ENCODE measurements around the gene CNTNAP2. TPM values are rescaled to one million over a fixed set of nuclear protein-coding genes. Genes with fewer than 3 reads are reported as not detected.

CNTNAP2 gene
- total RNA-seq, 6 experiments from 2014 or later, result 1.8 to 8.1 (median 3.9) TPM

GRCh38 chr7:146865696-146866095 is 749.1 kb downstream of the CNTNAP2 start:
- DNase-seq, result no peak
- H3K27ac ChIP-seq, result no peak overlapping the region
- H3K4me3 ChIP-seq, result no peak overlapping the region
- 54% methylated on average over 2 of the region's 2 CpGs for WGBS (ENCODE audit: insufficient coverage, low coverage, low lambda C conversion rate, missing lambda C conversion rate)
- ATAC-seq, result no peak
- H3K36me3 ChIP-seq, result no peaks in the 10 kb centered on the region
- no peaks in the 10 kb centered on the region for H3K9me3 ChIP-seq
- H3K4me1 ChIP-seq, result no peaks in the 10 kb centered on the region
- intact Hi-C loops (cut with DNase I), result no loop called here
- H3K27me3 ChIP-seq, result no peaks in the 10 kb centered on the region
- TF ChIP-seq CTCF (IDR thresholded peaks at IDR 0.05) (no peak), POLR2A (IDR thresholded peaks at IDR 0.05) (no peak)

- Histone ChIP-seq H3K4me3 (no peak overlapping the region), H3K27ac (no peak overlapping the region), H3K36me3 (no peaks in the 10 kb centered on the region), H3K4me1 (no peaks in the 10 kb centered on the region), H3K9me3 (no peaks in the 10 kb centered on the region), H3K27me3 (no peaks in the 10 kb centered on the region)
- intact Hi-C loops (cut with DNase I), result no loop called here
- ATAC-seq (no peak), DNase-seq (no peak)
- TF ChIP-seq CTCF (IDR thresholded peaks at IDR 0.05) (no peak), POLR2A (IDR thresholded peaks at IDR 0.05) (no peak)
- WGBS (ENCODE audit: insufficient coverage, low coverage, low lambda C conversion rate, missing lambda C conversion rate), result 37% methylated on average over 4 of the region's 4 CpGs
These were observed 758.1 kb downstream of the CNTNAP2 start for GRCh38 chr7:146874722-146875121.

GRCh38 chr7:146875237-146875785 is 758.7 kb downstream of the CNTNAP2 start:
- Histone ChIP-seq H3K4me1 (no peaks in the 10 kb centered on the region), H3K36me3 (no peaks in the 10 kb centered on the region), H3K27ac (no peak overlapping the region), H3K4me3 (no peak overlapping the region), H3K9me3 (no peaks in the 10 kb centered on the region), H3K27me3 (no peaks in the 10 kb centered on the region)
- DNase-seq, result no peak
- WGBS (ENCODE audit: insufficient coverage, low coverage, low lambda C conversion rate, missing lambda C conversion rate), result 27% methylated on average over 3 of the region's 3 CpGs
- ATAC-seq, result no peak
- intact Hi-C loops (cut with DNase I), result no loop called here
- TF ChIP-seq POLR2A (IDR thresholded peaks at IDR 0.05), result no peak
- no peak for TF ChIP-seq CTCF (IDR thresholded peaks at IDR 0.05)

GRCh38 chr7:146875981-146876380 is 759.4 kb downstream of the CNTNAP2 start:
- TF ChIP-seq CTCF (IDR thresholded peaks at IDR 0.05) (no peak), POLR2A (IDR thresholded peaks at IDR 0.05) (no peak)

DNA sequence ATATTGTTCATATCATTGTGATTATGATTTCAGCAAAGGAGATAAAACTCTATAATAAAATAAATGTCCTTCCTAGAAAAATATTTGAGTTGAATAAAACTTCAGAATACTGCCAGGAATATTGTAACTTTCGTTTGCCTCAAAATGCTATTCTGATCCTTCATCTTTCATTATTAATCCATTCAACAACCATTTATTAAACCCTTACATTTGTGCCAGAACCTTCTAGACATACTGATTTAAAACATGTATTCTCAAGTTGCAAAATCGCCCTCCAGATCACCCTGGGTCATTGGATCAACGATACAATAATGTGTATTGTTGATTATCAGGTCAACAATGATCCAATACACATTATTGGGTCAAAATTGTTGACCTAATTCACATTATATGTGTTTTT is 759.8 kb downstream of the CNTNAP2 start:
- intact Hi-C loops (cut with DNase I), result no loop called here
- ATAC-seq, result no peak
- Histone ChIP-seq H3K27ac (no peak overlapping the region), H3K9me3 (no peaks in the 10 kb centered on the region), H3K4me3 (no peak overlapping the region), H3K4me1 (no peaks in the 10 kb centered on the region), H3K36me3 (no peaks in the 10 kb centered on the region), H3K27me3 (no peaks in the 10 kb centered on the region)
- WGBS (ENCODE audit: insufficient coverage, low coverage, low lambda C conversion rate, missing lambda C conversion rate), result 17% methylated on average over 3 of the region's 3 CpGs
- TF ChIP-seq CTCF (IDR thresholded peaks at IDR 0.05) (no peak), POLR2A (IDR thresholded peaks at IDR 0.05) (no peak)
- no peak for DNase-seq

More at GRCh38 chr7:146875981-146876380, 759.4 kb downstream of the CNTNAP2 start:
- Histone ChIP-seq H3K36me3 (no peaks in the 10 kb centered on the region), H3K4me1 (no peaks in the 10 kb centered on the region), H3K4me3 (no peak overlapping the region), H3K27me3 (no peaks in the 10 kb centered on the region), H3K27ac (no peak overlapping the region), H3K9me3 (no peaks in the 10 kb centered on the region)
- intact Hi-C loops (cut with DNase I), result no loop called here
- DNase-seq (no peak), ATAC-seq (no peak)
- 21% methylated on average over 2 of the region's 2 CpGs for WGBS (ENCODE audit: insufficient coverage, low coverage, low lambda C conversion rate, missing lambda C conversion rate)
